CD4-positive, alpha-beta T cell treated with Interleukin-21 for 1 hour (primary cell): ENCODE data around the gene PDE2A.

Experiments
- DNase-seq: peaks from one replicate; pipeline ENCODE4 v3.0.0-alpha.2; 2020

Gene PDE2A

GRCh38 chr11:72634472-72635095 is 39.6 kb downstream of the PDE2A start:
- DNase-seq, result no peak

GRCh38 chr11:72634016-72634415 is 40.2 kb downstream of the PDE2A start:
- DNase-seq, result no peak

GRCh38 chr11:72633068-72633467 is 41.2 kb downstream of the PDE2A start:
- no peak for DNase-seq

GRCh38 chr11:72631806-72632731 is 42.2 kb downstream of the PDE2A start:
- no peak for DNase-seq

GRCh38 chr11:72630104-72630852 is 43.9 kb downstream of the PDE2A start:
- DNase-seq, result no peak

GRCh38 chr11:72629266-72629665 is 45.0 kb downstream of the PDE2A start:
- no peak for DNase-seq

GRCh38 chr11:72627594-72628281 is 46.5 kb downstream of the PDE2A start:
- no peak for DNase-seq

GRCh38 chr11:72626414-72626936 is 47.7 kb downstream of the PDE2A start:
- no peak for DNase-seq

GRCh38 chr11:72625691-72626413 is 48.4 kb downstream of the PDE2A start:
- no peak for DNase-seq

GRCh38 chr11:72624496-72625201 is 49.6 kb downstream of the PDE2A start:
- no peak for DNase-seq

GRCh38 chr11:72623052-72623451 is 51.2 kb downstream of the PDE2A start:
- DNase-seq, result no peak

- DNase-seq, result peak; percentile 6
These were observed 53.1 kb downstream of the PDE2A start for GRCh38 chr11:72621008-72621610.

GRCh38 chr11:72618803-72619202 is 55.4 kb downstream of the PDE2A start:
- no peak for DNase-seq

- DNase-seq, result no peak
These were observed 57.0 kb downstream of the PDE2A start for GRCh38 chr11:72617080-72617762.

GRCh38 chr11:72616655-72617054 is 57.6 kb downstream of the PDE2A start:
- DNase-seq, result no peak

GRCh38 chr11:72615329-72615728 is 58.9 kb downstream of the PDE2A start:
- no peak for DNase-seq

- DNase-seq, result no peak
These were observed 59.8 kb downstream of the PDE2A start for GRCh38 chr11:72614381-72614780.

GRCh38 chr11:72613977-72614376 is 60.2 kb downstream of the PDE2A start:
- DNase-seq, result peak; percentile 23

GRCh38 chr11:72613450-72613849 is 60.8 kb downstream of the PDE2A start:
- no peak for DNase-seq

- no peak for DNase-seq
These were observed 64.7 kb downstream of the PDE2A start for GRCh38 chr11:72609476-72609875.
